SH-SY5Y (cell line): ENCODE data around the gene EPS8L1.

ENCODE experiments used
- GATA2 ChIP-seq: IDR thresholded peaks from 2 replicates; pipeline ENCODE4 v1.6.1; 2011; ENCODE audit warnings: mild to moderate bottlenecking, low read depth, low read length
- GATA3 ChIP-seq: IDR thresholded peaks from 2 replicates; pipeline ENCODE4 v1.6.1; 2011; ENCODE audit warnings: low read depth, mild to moderate bottlenecking, low read length, moderate library complexity

GRCh38 chr19:55036058-55036457 is 39.6 kb upstream of the EPS8L1 start:
- no peak for TF ChIP-seq GATA2
- TF ChIP-seq GATA3 = no peak
